Natural killer cell (primary cell): ENCODE data around the gene OR12D2. TPM values are rescaled to one million over a fixed set of nuclear protein-coding genes. Genes with fewer than 3 reads are reported as not detected.
"Not testable (repeated sequence)": the region's sequence is repeated elsewhere in the genome, so short reads cannot be mapped to it uniquely, and the experiment has no call there.

Experiments used
- ATAC-seq, 3 donors: fragments of 150-1000 bp in 2 of 3; fragments of 200-7000 bp in 1 of 3; cut with Tn5 transposase; 1 replicate in 1 of 3; 2 replicates in 2 of 3; pipeline ENCODE4 v1.10.0; 2021; ENCODE audit warnings: mild to moderate bottlenecking in 2 of 3, moderate library complexity in 2 of 3
- DNase-seq, 2 donors: peaks; one replicate each; pipeline versions ENCODE4 v3.0.0 to v3.0.0-alpha.2; 2013 to 2021; ENCODE audit warnings: mixed read lengths in 1 of 2
- H3K27ac ChIP-seq: one replicate; pipeline ENCODE4 v1.5.1; 2013; ENCODE audit warnings: mild to moderate bottlenecking, low read length
- H3K27me3 ChIP-seq: one replicate; pipeline ENCODE4 v1.6.1; 2013; ENCODE audit warnings: low read length; ENCODE audit not compliant: control insufficient read depth, insufficient read depth
- H3K36me3 ChIP-seq: one replicate; pipeline ENCODE4 v1.6.1; 2013; ENCODE audit warnings: low read length; ENCODE audit not compliant: control insufficient read depth, insufficient read depth
- H3K4me1 ChIP-seq: one replicate; pipeline ENCODE4 v1.6.1; 2013; ENCODE audit warnings: low read length; ENCODE audit not compliant: control insufficient read depth, insufficient read depth
- H3K4me3 ChIP-seq: one replicate; pipeline ENCODE4 v1.5.1; 2013; ENCODE audit warnings: low read length
- H3K9me3 ChIP-seq: one replicate; pipeline ENCODE4 v1.6.1; 2013; ENCODE audit warnings: low read length; ENCODE audit not compliant: control insufficient read depth, insufficient read depth
- H3K27ac Mint-ChIP-seq, 2 donors: one replicate each; pipeline ENCODE4 v1.8.0; 2022; ENCODE audit warnings: mild to moderate bottlenecking in 2 of 2, mixed read lengths in 2 of 2, moderate library complexity in 1 of 2
- H3K27me3 Mint-ChIP-seq, 2 donors: one replicate each; pipeline ENCODE4 v1.8.0; 2022; ENCODE audit warnings: low read depth in 2 of 2, mixed read lengths in 2 of 2
- H3K36me3 Mint-ChIP-seq: one replicate; pipeline ENCODE4 v1.8.0; 2022; ENCODE audit warnings: mixed read lengths
- H3K4me1 Mint-ChIP-seq, 2 donors: one replicate each; pipeline ENCODE4 v1.8.0; 2022; ENCODE audit warnings: mixed read lengths in 2 of 2
- H3K4me3 Mint-ChIP-seq: one replicate; pipeline ENCODE4 v1.8.0; 2022; ENCODE audit warnings: mild to moderate bottlenecking, moderate library complexity, mixed read lengths
- H3K9me3 Mint-ChIP-seq, 2 donors: one replicate each; pipeline ENCODE4 v1.8.0; 2022; ENCODE audit warnings: mixed read lengths in 2 of 2
- WGBS: methylation state at CpG from one replicate; pipeline ENCODE4 v1.1.7; 2013; ENCODE audit warnings: missing lambda C conversion rate; ENCODE audit not compliant: insufficient coverage; 5-methylcytosine and 5-hydroxymethylcytosine counted together
- intact Hi-C: fragments of 100-400 bp; cut with micrococcal nuclease; formaldehyde crosslinking; loops from one replicate; pipeline ENCODE4 v1.14.2; 2022
- total RNA-seq, 4 donors: library from RNA; stranded (reverse); fragments of 120-200 nt in 1 of 4; gene quantifications; one replicate each; pipeline versions ENCODE4 v1.2.3 to v1.2.4, GENCODE V29; 2013 to 2022
- TF ChIP-seq, protein P1 (sequence below): fragments of 200-600 bp; IDR thresholded peaks from one replicate; pipeline ENCODE4 v1.8.0; 2022; ENCODE audit warnings: antibody characterized with exemption

The OR12D2 gene, protein sequence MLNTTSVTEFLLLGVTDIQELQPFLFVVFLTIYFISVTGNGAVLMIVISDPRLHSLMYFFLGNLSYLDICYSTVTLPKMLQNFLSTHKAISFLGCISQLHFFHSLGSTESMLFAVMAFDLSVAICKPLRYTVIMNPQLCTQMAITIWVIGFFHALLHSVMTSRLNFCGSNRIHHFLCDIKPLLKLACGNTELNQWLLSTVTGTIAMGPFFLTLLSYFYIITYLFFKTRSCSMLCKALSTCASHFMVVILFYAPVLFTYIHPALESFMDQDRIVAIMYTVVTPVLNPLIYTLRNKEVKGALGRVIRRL
- total RNA-seq: not detected
- total RNA-seq (2013): not detected

DNA sequence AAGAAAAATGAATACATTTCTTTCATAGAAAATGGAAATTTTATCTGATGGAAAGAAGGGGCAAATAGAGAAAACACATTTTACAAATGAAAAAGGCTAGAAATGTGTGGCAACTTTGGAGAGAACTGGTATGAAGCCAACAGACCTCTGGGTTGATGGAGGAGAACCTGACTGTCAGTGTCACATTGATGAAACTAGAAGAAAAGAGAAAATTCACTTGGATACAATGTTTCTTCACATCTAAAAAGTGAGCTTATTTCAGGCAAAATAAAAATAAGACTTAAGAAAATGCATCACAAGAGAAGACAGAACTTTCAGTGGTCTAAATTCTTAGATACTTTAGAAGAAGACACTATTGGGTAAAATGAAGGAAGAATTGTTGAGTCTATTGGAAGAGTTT, at the start of gene OR12D2:
Gene OR12D2 (plus strand): TSS at position 301 of the 400 bp plus-strand sequence. CDS start 1,069 bp downstream, outside the sequence.
- Mint-ChIP-seq H3K9me3 (peaks cover 0 to 1% of the 10 kb centered on the region in 2 donors), H3K36me3 (peaks cover 2% of the 10 kb centered on the region), H3K27me3 (peaks cover 9 to 47% of the 10 kb centered on the region in 2 donors), H3K4me1 (no peaks in the 10 kb centered on the region), H3K27ac (no peak within 1 kb of the TSS), H3K4me3 (no peak within 1 kb of the TSS)
- intact Hi-C loops: no loop called here
- DNase-seq (no peak), ATAC-seq (no peak)
- Histone ChIP-seq H3K27me3 (peaks cover 2% of the 10 kb centered on the region), H3K4me1 (no peaks in the 10 kb centered on the region), H3K9me3 (no peaks in the 10 kb centered on the region), H3K4me3 (no peak within 1 kb of the TSS), H3K27ac (no peak within 1 kb of the TSS), H3K36me3 (no peaks in the 10 kb centered on the region)
- TF ChIP-seq, protein P1, sequence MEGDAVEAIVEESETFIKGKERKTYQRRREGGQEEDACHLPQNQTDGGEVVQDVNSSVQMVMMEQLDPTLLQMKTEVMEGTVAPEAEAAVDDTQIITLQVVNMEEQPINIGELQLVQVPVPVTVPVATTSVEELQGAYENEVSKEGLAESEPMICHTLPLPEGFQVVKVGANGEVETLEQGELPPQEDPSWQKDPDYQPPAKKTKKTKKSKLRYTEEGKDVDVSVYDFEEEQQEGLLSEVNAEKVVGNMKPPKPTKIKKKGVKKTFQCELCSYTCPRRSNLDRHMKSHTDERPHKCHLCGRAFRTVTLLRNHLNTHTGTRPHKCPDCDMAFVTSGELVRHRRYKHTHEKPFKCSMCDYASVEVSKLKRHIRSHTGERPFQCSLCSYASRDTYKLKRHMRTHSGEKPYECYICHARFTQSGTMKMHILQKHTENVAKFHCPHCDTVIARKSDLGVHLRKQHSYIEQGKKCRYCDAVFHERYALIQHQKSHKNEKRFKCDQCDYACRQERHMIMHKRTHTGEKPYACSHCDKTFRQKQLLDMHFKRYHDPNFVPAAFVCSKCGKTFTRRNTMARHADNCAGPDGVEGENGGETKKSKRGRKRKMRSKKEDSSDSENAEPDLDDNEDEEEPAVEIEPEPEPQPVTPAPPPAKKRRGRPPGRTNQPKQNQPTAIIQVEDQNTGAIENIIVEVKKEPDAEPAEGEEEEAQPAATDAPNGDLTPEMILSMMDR: no peak

- H3K9me3 ChIP-seq, H3K36me3 Mint-ChIP-seq, H3K27ac Mint-ChIP-seq, H3K4me1 ChIP-seq, H3K4me1 Mint-ChIP-seq, intact Hi-C loops, H3K27ac ChIP-seq, H3K9me3 Mint-ChIP-seq, H3K36me3 ChIP-seq, ATAC-seq, DNase-seq, H3K4me3 Mint-ChIP-seq, H3K4me3 ChIP-seq, H3K27me3 ChIP-seq: not testable (repeated sequence)
- 100% methylated on average over 2 of the region's 3 CpGs for WGBS
- peaks cover 11 to 31% of the 10 kb centered on the region in 2 donors for H3K27me3 Mint-ChIP-seq
Observed at GRCh38 chr6:29349348-29349747, 46.1 kb upstream of the OR12D2 start.

DNA sequence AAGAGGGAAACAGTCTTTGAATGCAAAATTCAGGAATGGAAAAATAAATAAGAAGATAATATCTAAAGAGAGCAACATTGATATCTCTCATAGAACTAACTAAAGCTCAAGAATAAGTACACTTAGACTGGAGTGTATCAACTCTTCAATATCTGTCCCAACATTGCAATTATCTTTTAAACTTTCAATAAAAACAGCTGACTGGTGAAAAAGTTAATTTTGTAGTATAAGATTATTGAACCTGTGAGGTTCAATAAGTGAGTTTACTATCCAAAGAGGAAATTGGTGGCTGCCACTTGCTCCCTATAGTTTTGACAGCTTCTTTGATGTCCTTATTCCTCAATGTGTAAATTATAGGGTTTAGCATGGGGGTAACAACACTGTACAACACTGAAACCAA, 40.5 kb upstream of the OR12D2 start:
- peaks cover 16 to 45% of the 10 kb centered on the region in 2 donors for H3K27me3 Mint-ChIP-seq
- no peaks in the 10 kb centered on the region for H3K9me3 ChIP-seq
- H3K36me3 Mint-ChIP-seq: peaks cover 9% of the 10 kb centered on the region
- H3K4me3 Mint-ChIP-seq: no peak overlapping the region
- no peak for ATAC-seq
- H3K27me3 ChIP-seq: peaks cover 4% of the 10 kb centered on the region
- peaks cover 2 to 3% of the 10 kb centered on the region in 2 donors for H3K9me3 Mint-ChIP-seq
- no peaks in the 10 kb centered on the region for H3K4me1 ChIP-seq
- H3K27ac ChIP-seq: no peak overlapping the region
- no peaks in the 10 kb centered on the region for H3K36me3 ChIP-seq
- no peak overlapping the region for H3K4me3 ChIP-seq
- TF ChIP-seq, protein P1: no peak
- H3K27ac Mint-ChIP-seq: no peak overlapping the region
- H3K4me1 Mint-ChIP-seq: no peaks in the 10 kb centered on the region
- no peak for DNase-seq
- intact Hi-C loops: no loop called here

GRCh38 chr6:29355603-29356002, 39.8 kb upstream of the OR12D2 start:
- peaks cover 9% of the 10 kb centered on the region for H3K36me3 Mint-ChIP-seq
- no peaks in the 10 kb centered on the region for H3K9me3 ChIP-seq
- no peaks in the 10 kb centered on the region for H3K4me1 ChIP-seq
- H3K4me1 Mint-ChIP-seq: no peaks in the 10 kb centered on the region
- H3K27me3 Mint-ChIP-seq: peaks cover 16 to 46% of the 10 kb centered on the region in 2 donors
- H3K27me3 ChIP-seq: peaks cover 4% of the 10 kb centered on the region
- no peak overlapping the region for H3K4me3 Mint-ChIP-seq
- no peaks in the 10 kb centered on the region for H3K36me3 ChIP-seq
- intact Hi-C loops: no loop called here
- 45% methylated on average over 1 of the region's 1 CpG for WGBS
- no peak for DNase-seq
- H3K4me3 ChIP-seq: no peak overlapping the region
- no peak for ATAC-seq
- TF ChIP-seq, protein P1: no peak
- no peak overlapping the region for H3K27ac ChIP-seq
- H3K27ac Mint-ChIP-seq: no peak overlapping the region
- H3K9me3 Mint-ChIP-seq: peaks cover 0 to 3% of the 10 kb centered on the region in 2 donors
